Common myeloid progenitor, CD34-positive (primary cell): Measurements from ENCODE around the gene COPB1.

Source experiments
- CTCF ChIA-PET: fragments of 350-600 bp; sonication (Branson Sonifier 250); formaldehyde crosslinking; loops from one replicate; lab custom pipeline; 2021; ENCODE audit warnings: antibody characterized with exemption; lab: Charles Lee
- POLR2A ChIA-PET: fragments of 350-600 bp; sonication (Branson Sonifier 250); formaldehyde crosslinking; loops from one replicate; lab custom pipeline; 2021; ENCODE audit warnings: antibody characterized with exemption; lab: Charles Lee
- DNase-seq, 3 donors: peaks; one replicate each; pipeline versions ENCODE4 v3.0.0 to v3.0.0-alpha.2; 2013
- H3K27ac ChIP-seq, 2 experiments: 1 replicate in 1 of 2; 2 replicates in 1 of 2; pipeline ENCODE4 v1.7.0; 2013; ENCODE audit warnings: inconsistent platforms in 2 of 2, low read length in 2 of 2, mild to moderate bottlenecking in 2 of 2, low read depth in 1 of 2, moderate library complexity in 1 of 2; ENCODE audit not compliant: severe bottlenecking in 2 of 2, insufficient read depth in 1 of 2, poor library complexity in 1 of 2
- H3K27me3 ChIP-seq, 5 experiments: replicated peaks in 2 of 5; 1 replicate in 3 of 5; 2 replicates in 2 of 5; pipeline versions ENCODE4 v1.6.1 to v1.7.0; 2013; ENCODE audit warnings: low read length in 4 of 5, mild to moderate bottlenecking in 2 of 5, moderate library complexity in 2 of 5, inconsistent platforms in 1 of 5; ENCODE audit not compliant: insufficient read depth in 5 of 5, control insufficient read depth in 4 of 5
- H3K36me3 ChIP-seq, 4 experiments: 1 replicate in 2 of 4; 2 replicates in 2 of 4; pipeline versions ENCODE4 v1.6.1 to v1.7.0; 2013; ENCODE audit warnings: low read length in 3 of 4, control low read depth in 1 of 4, mild to moderate bottlenecking in 1 of 4; ENCODE audit not compliant: control insufficient read depth in 4 of 4, insufficient read depth in 4 of 4
- H3K4me1 ChIP-seq, 4 experiments: 1 replicate in 3 of 4; 2 replicates in 1 of 4; pipeline versions ENCODE4 v1.6.1 to v1.7.1; 2013; ENCODE audit warnings: low read length in 3 of 4, mild to moderate bottlenecking in 3 of 4, control low read depth in 1 of 4, inconsistent platforms in 1 of 4, moderate library complexity in 1 of 4; ENCODE audit not compliant: control insufficient read depth in 4 of 4, insufficient read depth in 4 of 4; ENCODE audit errors: control extremely low read depth in 1 of 4
- H3K4me3 ChIP-seq, 7 experiments: 1 replicate in 4 of 7; 2 replicates in 3 of 7; pipeline versions ENCODE4 v1.5.1 to v1.7.0; 2013; ENCODE audit warnings: mild to moderate bottlenecking in 7 of 7, low read length in 6 of 7, moderate library complexity in 6 of 7, inconsistent platforms in 2 of 7, low read depth in 2 of 7, control low read depth in 1 of 7; ENCODE audit not compliant: insufficient read depth in 4 of 7, control insufficient read depth in 1 of 7; ENCODE audit errors: extremely low read depth in 1 of 7
- H3K9me3 ChIP-seq, 5 experiments: 1 replicate in 4 of 5; 2 replicates in 1 of 5; pipeline versions ENCODE4 v1.6.1 to v1.7.1; 2013; ENCODE audit warnings: low read length in 4 of 5, mild to moderate bottlenecking in 2 of 5, inconsistent platforms in 1 of 5, low read depth in 1 of 5, moderate library complexity in 1 of 5; ENCODE audit not compliant: control insufficient read depth in 4 of 5, insufficient read depth in 2 of 5; ENCODE audit errors: control extremely low read depth in 1 of 5
- WGBS: methylation state at CpG from one replicate; pipeline ENCODE4 v1.1.5; 2013; ENCODE audit not compliant: insufficient coverage; 5-methylcytosine and 5-hydroxymethylcytosine counted together

COPB1 gene

GRCh38 chr11:14455648-14456430 lies 43.8 kb downstream of the COPB1 start:
- no peak overlapping the region for H3K4me3 ChIP-seq
- CTCF ChIA-PET = interaction anchor here (0.8 to 8.1 kb wide), 35 partner anchors 10 to 684 kb away, joined by 3 to 179 read pairs (median 4); no protein-coding TSS in a partner anchor
- peaks cover 13 to 41% (median 26%) of the 10 kb centered on the region in 4 experiments for H3K36me3 ChIP-seq
- H3K4me1 ChIP-seq = peaks cover 0 to 4% (median 0%) of the 10 kb centered on the region in 4 experiments
- WGBS = 100% methylated on average over 1 of the region's 3 CpGs
- H3K9me3 ChIP-seq = no peaks in the 10 kb centered on the region
- H3K27me3 ChIP-seq = no peaks in the 10 kb centered on the region
- POLR2A ChIA-PET = interaction anchor here (0.6 to 1.0 kb wide), 2 partner anchors 42 to 155 kb away, joined by 3 to 4 read pairs; no protein-coding TSS in a partner anchor
- H3K27ac ChIP-seq = no peak overlapping the region
- DNase-seq = no peak

- ChIA-PET CTCF (interaction anchor here (0.7 to 8.1 kb wide), 34 partner anchors 7 to 683 kb away, joined by 3 to 179 read pairs (median 4); no protein-coding TSS in a partner anchor), POLR2A (interaction anchor here (0.6 to 1.0 kb wide), 2 partner anchors 41 to 154 kb away, joined by 3 to 4 read pairs; no protein-coding TSS in a partner anchor)
- Histone ChIP-seq H3K4me1 (peaks cover 0 to 4% (median 0%) of the 10 kb centered on the region in 4 experiments), H3K27ac (no peak overlapping the region), H3K36me3 (peaks cover 9 to 33% (median 21%) of the 10 kb centered on the region in 4 experiments), H3K27me3 (no peaks in the 10 kb centered on the region), H3K9me3 (no peaks in the 10 kb centered on the region), H3K4me3 (no peak overlapping the region)
- 95% methylated on average over 3 of the region's 7 CpGs for WGBS
- peak; percentile 32 to 59 (median 47) for DNase-seq
These were observed 44.6 kb downstream of the COPB1 start for GRCh38 chr11:14454861-14455632.

GRCh38 chr11:14451825-14452224 lies 47.8 kb downstream of the COPB1 start:
- H3K4me3 ChIP-seq = no peak overlapping the region
- no peaks in the 10 kb centered on the region for H3K9me3 ChIP-seq
- WGBS = 100% methylated on average over 1 of the region's 1 CpG
- peaks cover 3 to 6% (median 5%) of the 10 kb centered on the region in 4 experiments for H3K36me3 ChIP-seq
- ChIA-PET POLR2A (interaction anchor here (0.6 to 0.7 kb wide), 2 partner anchors 65 to 74 kb away, joined by 3 to 4 read pairs; no protein-coding TSS in a partner anchor), CTCF (interaction anchor here (3.4 to 8.1 kb wide), 2 partner anchors 10 to 148 kb away, joined by 10 to 179 read pairs; no protein-coding TSS in a partner anchor)
- no peaks in the 10 kb centered on the region for H3K27me3 ChIP-seq
- peaks cover 0 to 4% (median 0%) of the 10 kb centered on the region in 4 experiments for H3K4me1 ChIP-seq
- DNase-seq = peak in 2 of 3 donors; percentile 61 to 68
- H3K27ac ChIP-seq = no peak overlapping the region

GRCh38 chr11:14449302-14449714 lies 50.3 kb downstream of the COPB1 start:
- Histone ChIP-seq H3K9me3 (no peaks in the 10 kb centered on the region), H3K27me3 (no peaks in the 10 kb centered on the region), H3K4me1 (peaks cover 0 to 4% (median 0%) of the 10 kb centered on the region in 4 experiments), H3K36me3 (no peaks in the 10 kb centered on the region), H3K4me3 (no peak overlapping the region), H3K27ac (no peak overlapping the region)
- WGBS = 100% methylated on average over 1 of the region's 1 CpG
- CTCF ChIA-PET = interaction anchor here (1.4 to 2.5 kb wide), 2 partner anchors 11 to 148 kb away, joined by 4 to 9 read pairs; no protein-coding TSS in a partner anchor
- no peak for DNase-seq
- POLR2A ChIA-PET = interaction anchor here (0.7 kb wide), 1 partner anchor 598 kb away, joined by 3 read pairs; no protein-coding TSS in a partner anchor

GRCh38 chr11:14448240-14448639 lies 51.4 kb downstream of the COPB1 start:
- H3K4me1 ChIP-seq = peaks cover 0 to 4% (median 0%) of the 10 kb centered on the region in 4 experiments
- POLR2A ChIA-PET = no interaction called here
- no peaks in the 10 kb centered on the region for H3K36me3 ChIP-seq
- CTCF ChIA-PET = interaction anchor here (1.4 to 2.5 kb wide), 2 partner anchors 12 to 147 kb away, joined by 4 to 9 read pairs; no protein-coding TSS in a partner anchor
- no peak for DNase-seq
- no peak overlapping the region for H3K4me3 ChIP-seq
- H3K27me3 ChIP-seq = no peaks in the 10 kb centered on the region
- WGBS = 100% methylated on average over 1 of the region's 1 CpG
- no peak overlapping the region for H3K27ac ChIP-seq
- H3K9me3 ChIP-seq = no peaks in the 10 kb centered on the region

- Histone ChIP-seq H3K36me3 (no peaks in the 10 kb centered on the region), H3K9me3 (no peaks in the 10 kb centered on the region), H3K4me3 (no peak overlapping the region), H3K27ac (no peak overlapping the region), H3K4me1 (no peaks in the 10 kb centered on the region), H3K27me3 (no peaks in the 10 kb centered on the region)
- POLR2A ChIA-PET = interaction anchor here (0.6 to 1.0 kb wide), 2 partner anchors 11 to 90 kb away, joined by 3 to 4 read pairs; no protein-coding TSS in a partner anchor
- CTCF ChIA-PET = interaction anchor here (0.8 to 2.5 kb wide), 2 partner anchors 142 to 146 kb away, joined by 3 to 9 read pairs; no protein-coding TSS in a partner anchor
- no peak for DNase-seq
These were observed 52.9 kb downstream of the COPB1 start for GRCh38 chr11:14446701-14447169.
